PC-3 (cell line): ENCODE data around the gene MRPL14. TPM values are rescaled to one million over a fixed set of nuclear protein-coding genes. Genes with fewer than 3 reads are reported as not detected.

Experiments used
- ATAC-seq: fragments of 200-7000 bp; cut with Tn5 transposase; 2 replicates; pipeline ENCODE4 v1.9.1; 2020; ENCODE audit warnings: mild to moderate bottlenecking, moderate library complexity
- BruUV-seq: library from RNA; stranded (reverse); fragments of 400-500 nt; replicated peaks from 2 replicates; lab custom pipeline; 2021; lab: Mats Ljungman, UMichigan
- CTCF ChIA-PET: fragments of 300-600 bp; sonication (Branson Sonifier 250); formaldehyde crosslinking; loops from one replicate; lab custom pipeline; 2022; ENCODE audit warnings: antibody characterized with exemption; lab: Charles Lee
- POLR2A ChIA-PET: fragments of 300-600 bp; sonication (Branson Sonifier 250); formaldehyde crosslinking; loops from one replicate; lab custom pipeline; 2022; ENCODE audit warnings: antibody characterized with exemption; ENCODE audit not compliant: unreplicated experiment; lab: Charles Lee
- DNase-seq: peaks from one replicate; pipeline ENCODE4 v3.0.0-alpha.2; 2015
- H2AFZ ChIP-seq: fragments of 300-600 bp; sonication (generic); 2 replicates; pipeline ENCODE4 v1.6.0; 2016; ENCODE audit warnings: antibody characterized with exemption, low read length
- H3F3A ChIP-seq: fragments of 300-600 bp; sonication (generic); one replicate; pipeline ENCODE4 v1.6.0; 2017; ENCODE audit warnings: antibody characterized with exemption, low read length, control low read depth, mild to moderate bottlenecking; ENCODE audit not compliant: unreplicated experiment
- H3K27ac ChIP-seq: fragments of 300-600 bp; sonication (generic); 2 replicates; pipeline ENCODE4 v1.5.1; 2016; ENCODE audit warnings: mild to moderate bottlenecking, low read length
- H3K27me3 ChIP-seq: fragments of 300-600 bp; sonication (generic); 2 replicates; pipeline ENCODE4 v1.6.1; 2016; ENCODE audit warnings: low read length, mixed read lengths
- H3K36me3 ChIP-seq: fragments of 300-600 bp; sonication (generic); 2 replicates; pipeline ENCODE4 v1.6.1; 2016; ENCODE audit warnings: low read depth, mixed run types, low read length, mixed read lengths
- H3K4me1 ChIP-seq: fragments of 300-600 bp; sonication (generic); 2 replicates; pipeline ENCODE4 v1.5.1; 2016; ENCODE audit warnings: low read length; ENCODE audit not compliant: insufficient read depth
- H3K4me2 ChIP-seq: fragments of 300-600 bp; sonication (generic); 2 replicates; pipeline ENCODE4 v1.6.0; 2016; ENCODE audit warnings: low read length
- H3K4me3 ChIP-seq: fragments of 300-600 bp; sonication (generic); 2 replicates; pipeline ENCODE4 v1.5.1; 2016; ENCODE audit warnings: mild to moderate bottlenecking, low read length, mixed read lengths
- H3K79me2 ChIP-seq: fragments of 300-600 bp; sonication (generic); 2 replicates; pipeline ENCODE4 v1.6.1; 2017; ENCODE audit warnings: low read length, mixed read lengths
- H3K9ac ChIP-seq: fragments of 300-600 bp; sonication (generic); 2 replicates; pipeline ENCODE4 v1.6.0; 2016; ENCODE audit warnings: mild to moderate bottlenecking, low read length
- H3K9me2 ChIP-seq: fragments of 300-600 bp; sonication (generic); replicated peaks from 2 replicates; pipeline ENCODE4 v1.6.1; 2016; ENCODE audit warnings: mixed run types, low read length, mixed read lengths
- H3K9me3 ChIP-seq: fragments of 300-600 bp; sonication (generic); 2 replicates; pipeline ENCODE4 v1.6.1; 2016; ENCODE audit warnings: low read length, mixed read lengths
- H4K20me1 ChIP-seq: fragments of 300-600 bp; sonication (generic); 2 replicates; pipeline ENCODE4 v1.6.1; 2016; ENCODE audit warnings: low read length, mixed read lengths
- EZH2 ChIP-seq: fragments of 300-600 bp; sonication (generic); IDR thresholded peaks from one replicate; pipeline ENCODE4 v1.6.1; 2017; ENCODE audit warnings: antibody characterized with exemption, mild to moderate bottlenecking, low read length; ENCODE audit not compliant: unreplicated experiment
- EZH2phosphoT487 ChIP-seq: fragments of 300-600 bp; sonication (generic); IDR thresholded peaks from 2 replicates; pipeline ENCODE4 v1.6.1; 2018; ENCODE audit warnings: mild to moderate bottlenecking, antibody characterized with exemption, low read length, borderline replicate concordance
- intact Hi-C: fragments of 100-400 bp; cut with micrococcal nuclease; formaldehyde crosslinking; loops from 2 replicates; pipeline ENCODE4 v1.9.0; 2023
- total RNA-seq: library from RNA; depleted of rRNA; stranded (reverse); fragments of >200 nt; gene quantifications from 2 replicates; pipeline ENCODE4 v1.2.3, GENCODE V29; 2014
- TF ChIP-seq, protein P1 (sequence below): fragments of 300-600 bp; sonication (generic); conservative IDR thresholded peaks from 2 replicates; pipeline ENCODE4 v1.5.1; 2017; ENCODE audit warnings: antibody characterized with exemption, low read depth, mild to moderate bottlenecking, low read length

Gene MRPL14
- total RNA-seq, 1 experiment from 2014 or later = 192 TPM

DNA sequence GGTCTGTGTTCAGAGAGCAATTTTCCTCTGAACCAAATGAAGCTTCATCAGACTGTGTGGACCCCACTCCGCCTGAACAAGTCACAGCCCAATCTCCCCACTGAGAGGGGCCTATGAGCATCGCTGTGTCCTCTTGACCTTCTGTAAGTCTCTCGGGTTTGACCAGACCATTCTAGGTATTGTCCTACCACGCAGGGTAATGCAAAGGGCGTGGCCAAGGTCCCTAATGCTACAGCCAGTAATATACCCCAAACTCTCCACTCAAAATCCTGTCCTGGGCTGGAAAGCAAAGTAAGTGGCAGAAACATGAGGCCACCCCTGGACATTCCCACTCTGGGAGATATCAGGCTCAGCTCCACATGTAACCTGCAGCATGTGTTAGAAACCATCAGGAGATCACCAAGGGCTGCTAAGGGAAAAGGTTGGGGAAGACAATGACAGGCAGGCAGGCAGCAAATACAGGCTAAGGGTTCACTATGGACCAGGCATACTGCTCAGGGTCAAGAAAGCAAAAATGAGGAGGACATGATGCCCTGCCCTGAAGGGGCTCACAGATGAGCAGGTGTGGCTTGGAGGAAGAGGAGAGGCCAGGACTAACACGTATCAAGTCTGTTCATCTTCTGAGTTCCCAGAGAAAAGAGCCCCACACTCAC lies 33.4 kb downstream of the MRPL14 start:
- ATAC-seq (no peak), DNase-seq (no peak)
- no peak overlapping the region for H3K4me2 ChIP-seq
- H3K79me2 ChIP-seq = no peaks in the 10 kb centered on the region
- no peaks in the 10 kb centered on the region for H3K9me3 ChIP-seq
- no peak overlapping the region for H3K27ac ChIP-seq
- intact Hi-C loops = no loop called here
- no peak overlapping the region for H2AFZ ChIP-seq
- no peaks in the 10 kb centered on the region for H3F3A ChIP-seq
- no TSS peak for BruUV-seq
- CTCF ChIA-PET = no interaction called here
- peaks cover 7% of the 10 kb centered on the region; the same call in 1 of the 2 replicates for H4K20me1 ChIP-seq
- no peak overlapping the region for H3K4me3 ChIP-seq
- POLR2A ChIA-PET = no interaction called here
- peaks cover 3% of the 10 kb centered on the region; the same call in 1 of the 2 replicates for H3K36me3 ChIP-seq
- H3K9ac ChIP-seq = no peak overlapping the region
- H3K4me1 ChIP-seq = no peaks in the 10 kb centered on the region
- H3K27me3 ChIP-seq = no peaks in the 10 kb centered on the region
- H3K9me2 ChIP-seq = no peaks in the 10 kb centered on the region
- no peak for TF ChIP-seq EZH2phosphoT487
- TF ChIP-seq, protein P1, sequence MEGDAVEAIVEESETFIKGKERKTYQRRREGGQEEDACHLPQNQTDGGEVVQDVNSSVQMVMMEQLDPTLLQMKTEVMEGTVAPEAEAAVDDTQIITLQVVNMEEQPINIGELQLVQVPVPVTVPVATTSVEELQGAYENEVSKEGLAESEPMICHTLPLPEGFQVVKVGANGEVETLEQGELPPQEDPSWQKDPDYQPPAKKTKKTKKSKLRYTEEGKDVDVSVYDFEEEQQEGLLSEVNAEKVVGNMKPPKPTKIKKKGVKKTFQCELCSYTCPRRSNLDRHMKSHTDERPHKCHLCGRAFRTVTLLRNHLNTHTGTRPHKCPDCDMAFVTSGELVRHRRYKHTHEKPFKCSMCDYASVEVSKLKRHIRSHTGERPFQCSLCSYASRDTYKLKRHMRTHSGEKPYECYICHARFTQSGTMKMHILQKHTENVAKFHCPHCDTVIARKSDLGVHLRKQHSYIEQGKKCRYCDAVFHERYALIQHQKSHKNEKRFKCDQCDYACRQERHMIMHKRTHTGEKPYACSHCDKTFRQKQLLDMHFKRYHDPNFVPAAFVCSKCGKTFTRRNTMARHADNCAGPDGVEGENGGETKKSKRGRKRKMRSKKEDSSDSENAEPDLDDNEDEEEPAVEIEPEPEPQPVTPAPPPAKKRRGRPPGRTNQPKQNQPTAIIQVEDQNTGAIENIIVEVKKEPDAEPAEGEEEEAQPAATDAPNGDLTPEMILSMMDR = no peak
- no peak for TF ChIP-seq EZH2

DNA sequence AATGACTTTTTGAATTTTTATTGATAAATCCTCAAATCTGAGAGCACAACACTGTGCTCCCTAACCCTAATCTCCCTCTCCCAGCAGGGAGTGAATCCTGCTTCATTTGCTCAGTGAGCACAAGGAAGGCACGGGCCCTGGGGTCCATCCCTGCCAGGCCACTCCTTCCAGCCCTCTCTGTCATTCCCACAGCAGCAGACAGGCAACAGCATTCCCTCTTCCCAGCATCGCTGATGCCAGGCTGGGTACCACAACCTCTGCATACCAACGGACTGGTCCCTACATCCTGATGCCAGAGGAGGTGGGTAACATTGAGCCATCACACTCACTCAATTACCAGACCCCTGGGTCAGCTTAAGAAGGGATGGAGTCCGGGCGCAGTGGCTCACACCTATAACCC lies 34.2 kb downstream of the MRPL14 start:
- no peaks in the 10 kb centered on the region for H3K4me1 ChIP-seq
- no peaks in the 10 kb centered on the region for H3K9me3 ChIP-seq
- peaks cover 7% of the 10 kb centered on the region; the same call in 1 of the 2 replicates for H4K20me1 ChIP-seq
- intact Hi-C loops = no loop called here
- POLR2A ChIA-PET = no interaction called here
- no peak overlapping the region for H3K27ac ChIP-seq
- ATAC-seq (no peak), DNase-seq (no peak)
- no peak overlapping the region for H3K4me2 ChIP-seq
- no peak overlapping the region for H3K4me3 ChIP-seq
- H3K79me2 ChIP-seq = no peaks in the 10 kb centered on the region
- H2AFZ ChIP-seq = no peak overlapping the region
- no peak overlapping the region for H3K9ac ChIP-seq
- CTCF ChIA-PET = interaction anchor here (0.5 kb wide), 1 partner anchor 87 kb away, joined by 10 read pairs; no protein-coding TSS in a partner anchor
- TF ChIP-seq, protein P1 = no peak
- TF ChIP-seq EZH2phosphoT487 = no peak
- no peak for TF ChIP-seq EZH2
- peaks cover 3% of the 10 kb centered on the region; the same call in 1 of the 2 replicates for H3K36me3 ChIP-seq
- H3F3A ChIP-seq = no peaks in the 10 kb centered on the region
- no TSS peak for BruUV-seq
- no peaks in the 10 kb centered on the region for H3K9me2 ChIP-seq
- no peaks in the 10 kb centered on the region for H3K27me3 ChIP-seq
